Renal cortical epithelial cell (primary cell): ENCODE measurements around the gene PRPF39. TPM values are rescaled to one million over a fixed set of nuclear protein-coding genes. Genes with fewer than 3 reads are reported as not detected.
"Not testable (repeated sequence)": the region's sequence is repeated elsewhere in the genome, so short reads cannot be mapped to it uniquely, and the experiment has no call there.

Experiments used
- DNase-seq: peaks from one replicate; pipeline ENCODE4 v3.0.0-alpha.2; 2011; ENCODE audit warnings: low read depth
- total RNA-seq: library from RNA; depleted of rRNA; stranded (reverse); fragments of >200 nt; gene quantifications from 2 replicates; pipeline ENCODE4 v1.2.3, GENCODE V29; 2014

PRPF39 gene
- total RNA-seq, 1 donor from 2014 or later: 40.1 TPM

- not testable (repeated sequence) for DNase-seq
Observed at GRCh38 chr14:45081096-45081495, 2.8 kb upstream of the PRPF39 start.

- no peak for DNase-seq
Observed at GRCh38 chr14:45082420-45082819, 1.5 kb upstream of the PRPF39 start.

GRCh38 chr14:45083617-45083975, 320 bp upstream of the PRPF39 start:
- no peak for DNase-seq

GRCh38 chr14:45084946-45085346, 1.0 kb downstream of the PRPF39 start:
- DNase-seq: peak; percentile 50

GRCh38 chr14:45089813-45090212, 5.9 kb downstream of the PRPF39 start:
- DNase-seq: peak; percentile 70

GRCh38 chr14:45091710-45092109, 7.8 kb downstream of the PRPF39 start:
- DNase-seq: peak; percentile 31

- no peak for DNase-seq
Observed at GRCh38 chr14:45094275-45094674, 10.4 kb downstream of the PRPF39 start.

- DNase-seq: no peak
Observed at GRCh38 chr14:45095143-45095542, 11.2 kb downstream of the PRPF39 start.

GRCh38 chr14:45096218-45096617, 12.3 kb downstream of the PRPF39 start:
- no peak for DNase-seq

GRCh38 chr14:45103806-45104205, 19.9 kb downstream of the PRPF39 start:
- DNase-seq: no peak

GRCh38 chr14:45104561-45104960, 20.6 kb downstream of the PRPF39 start:
- DNase-seq: no peak

GRCh38 chr14:45112896-45113781, 29.2 kb downstream of the PRPF39 start:
- DNase-seq: no peak

- no peak for DNase-seq
Observed at GRCh38 chr14:45114327-45114726, 30.4 kb downstream of the PRPF39 start.

GRCh38 chr14:45118594-45118993, 34.7 kb downstream of the PRPF39 start:
- no peak for DNase-seq

- DNase-seq: no peak
Observed at GRCh38 chr14:45120096-45120495, 36.2 kb downstream of the PRPF39 start.

- no peak for DNase-seq
Observed at GRCh38 chr14:45123271-45123670, 39.4 kb downstream of the PRPF39 start.

GRCh38 chr14:45125754-45126153, 41.8 kb downstream of the PRPF39 start:
- DNase-seq: no peak

- no peak for DNase-seq
Observed at GRCh38 chr14:45128963-45129629, 45.2 kb downstream of the PRPF39 start.

- peak; percentile 7 for DNase-seq
Observed at GRCh38 chr14:45133683-45134050, 49.8 kb downstream of the PRPF39 start.

GRCh38 chr14:45134051-45134958, 50.4 kb downstream of the PRPF39 start, which contains the start of gene FKBP3:
FKBP3 (minus strand) TSS chr14:45134481; CDS start chr14:45134456, 25 bp downstream.
- peak; percentile 98 for DNase-seq

- peak; percentile 23 for DNase-seq
Observed at GRCh38 chr14:45135156-45135555, 51.2 kb downstream of the PRPF39 start.
